Glutamatergic neuron (in vitro differentiated cells): ENCODE data around the gene CNIH2. TPM values are rescaled to one million over a fixed set of nuclear protein-coding genes. Genes with fewer than 3 reads are reported as not detected.
"Not testable (repeated sequence)": the region's sequence is repeated elsewhere in the genome, so short reads cannot be mapped to it uniquely, and the experiment has no call there.

Experiments used
- DNase-seq: peaks from one replicate; pipeline ENCODE4 v3.0.0; 2022
- H3K27ac Mint-ChIP-seq: one replicate; pipeline ENCODE4 v1.8.0; 2020; ENCODE audit warnings: mild to moderate bottlenecking, mixed read lengths, inconsistent platforms; ENCODE audit not compliant: unreplicated experiment
- H3K27me3 Mint-ChIP-seq: one replicate; pipeline ENCODE4 v1.8.0; 2020; ENCODE audit warnings: mild to moderate bottlenecking, moderate library complexity, mixed read lengths, inconsistent platforms; ENCODE audit not compliant: unreplicated experiment
- H3K36me3 Mint-ChIP-seq: one replicate; pipeline ENCODE4 v1.8.0; 2020; ENCODE audit warnings: mild to moderate bottlenecking, mixed read lengths, inconsistent platforms; ENCODE audit not compliant: unreplicated experiment
- H3K4me1 Mint-ChIP-seq: one replicate; pipeline ENCODE4 v1.8.0; 2020; ENCODE audit warnings: mild to moderate bottlenecking, low read depth, mixed read lengths, inconsistent platforms; ENCODE audit not compliant: unreplicated experiment
- H3K4me3 Mint-ChIP-seq: one replicate; pipeline ENCODE4 v1.8.0; 2020; ENCODE audit warnings: mild to moderate bottlenecking, mixed read lengths, inconsistent platforms; ENCODE audit not compliant: unreplicated experiment
- H3K9me3 Mint-ChIP-seq: one replicate; pipeline ENCODE4 v1.8.0; 2020; ENCODE audit warnings: mild to moderate bottlenecking, moderate library complexity, mixed read lengths, inconsistent platforms; ENCODE audit not compliant: unreplicated experiment
- total RNA-seq: library from RNA; stranded (reverse); fragmentation: NEBNext Ultra II Directional; extraction: Animal tissue kit (Norgen Biotek cat#: 25700); gene quantifications from one replicate; pipeline ENCODE4 v1.2.1, GENCODE V29; 2021; ENCODE audit not compliant: unreplicated experiment
- TF ChIP-seq, protein P1 (sequence below): fragments of 200-600 bp; sonication (generic); IDR thresholded peaks from one replicate; pipeline ENCODE4 v1.5.0; 2021; ENCODE audit not compliant: partially characterized antibody, unreplicated experiment

CNIH2 gene
- total RNA-seq, 1 donor from 2014 or later = 61.3 TPM

DNA sequence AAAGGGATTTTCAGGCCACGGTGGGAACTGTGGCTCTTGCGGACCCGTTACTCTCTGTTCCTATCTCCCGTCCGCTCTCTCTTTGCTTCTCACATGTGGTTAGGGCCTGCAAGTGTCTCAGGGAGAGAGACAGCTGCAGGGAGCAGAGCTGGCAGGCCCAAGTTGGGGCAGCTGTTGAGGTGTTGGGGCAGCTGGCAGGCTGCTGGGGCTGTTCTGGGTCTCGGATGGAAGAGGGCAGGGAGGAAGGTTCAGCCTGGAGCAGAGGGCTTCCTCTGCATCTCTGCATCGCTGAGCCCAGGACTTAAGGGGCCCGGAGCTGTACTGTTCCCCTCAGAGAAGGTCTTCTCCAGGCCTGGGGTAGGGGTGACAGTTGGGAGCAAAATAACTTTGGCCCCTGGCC, 2.6 kb upstream of the CNIH2 start:
- no peak overlapping the region for H3K27ac Mint-ChIP-seq

DNA sequence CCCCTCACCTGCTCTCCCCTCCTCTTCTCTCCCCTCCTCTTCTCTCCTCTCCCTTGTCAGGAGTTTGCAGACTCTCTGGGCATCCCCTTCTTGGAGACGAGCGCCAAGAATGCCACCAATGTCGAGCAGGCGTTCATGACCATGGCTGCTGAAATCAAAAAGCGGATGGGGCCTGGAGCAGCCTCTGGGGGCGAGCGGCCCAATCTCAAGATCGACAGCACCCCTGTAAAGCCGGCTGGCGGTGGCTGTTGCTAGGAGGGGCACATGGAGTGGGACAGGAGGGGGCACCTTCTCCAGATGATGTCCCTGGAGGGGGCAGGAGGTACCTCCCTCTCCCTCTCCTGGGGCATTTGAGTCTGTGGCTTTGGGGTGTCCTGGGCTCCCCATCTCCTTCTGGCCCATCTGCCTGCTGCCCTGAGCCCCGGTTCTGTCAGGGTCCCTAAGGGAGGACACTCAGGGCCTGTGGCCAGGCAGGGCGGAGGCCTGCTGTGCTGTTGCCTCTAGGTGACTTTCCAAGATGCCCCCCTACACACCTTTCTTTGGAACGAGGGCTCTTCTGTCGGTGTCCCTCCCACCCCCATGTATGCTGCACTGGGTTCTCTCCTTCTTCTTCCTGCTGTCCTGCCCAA, 1.9 kb upstream of the CNIH2 start:
- DNase-seq = no peak
- TF ChIP-seq, protein P1, sequence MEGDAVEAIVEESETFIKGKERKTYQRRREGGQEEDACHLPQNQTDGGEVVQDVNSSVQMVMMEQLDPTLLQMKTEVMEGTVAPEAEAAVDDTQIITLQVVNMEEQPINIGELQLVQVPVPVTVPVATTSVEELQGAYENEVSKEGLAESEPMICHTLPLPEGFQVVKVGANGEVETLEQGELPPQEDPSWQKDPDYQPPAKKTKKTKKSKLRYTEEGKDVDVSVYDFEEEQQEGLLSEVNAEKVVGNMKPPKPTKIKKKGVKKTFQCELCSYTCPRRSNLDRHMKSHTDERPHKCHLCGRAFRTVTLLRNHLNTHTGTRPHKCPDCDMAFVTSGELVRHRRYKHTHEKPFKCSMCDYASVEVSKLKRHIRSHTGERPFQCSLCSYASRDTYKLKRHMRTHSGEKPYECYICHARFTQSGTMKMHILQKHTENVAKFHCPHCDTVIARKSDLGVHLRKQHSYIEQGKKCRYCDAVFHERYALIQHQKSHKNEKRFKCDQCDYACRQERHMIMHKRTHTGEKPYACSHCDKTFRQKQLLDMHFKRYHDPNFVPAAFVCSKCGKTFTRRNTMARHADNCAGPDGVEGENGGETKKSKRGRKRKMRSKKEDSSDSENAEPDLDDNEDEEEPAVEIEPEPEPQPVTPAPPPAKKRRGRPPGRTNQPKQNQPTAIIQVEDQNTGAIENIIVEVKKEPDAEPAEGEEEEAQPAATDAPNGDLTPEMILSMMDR = no peak
- Mint-ChIP-seq H3K36me3 (peaks cover 4% of the 10 kb centered on the region), H3K27me3 (peaks cover 16% of the 10 kb centered on the region), H3K27ac (no peak overlapping the region), H3K9me3 (peaks cover 5% of the 10 kb centered on the region), H3K4me1 (peaks cover 6% of the 10 kb centered on the region), H3K4me3 (no peak overlapping the region)

More for the DNA sequence above, 2.6 kb upstream of the CNIH2 start:
- H3K9me3 Mint-ChIP-seq = peaks cover 3% of the 10 kb centered on the region
- TF ChIP-seq, protein P1 = no peak
- peaks cover 3% of the 10 kb centered on the region for H3K4me1 Mint-ChIP-seq
- no peak overlapping the region for H3K4me3 Mint-ChIP-seq
- DNase-seq = no peak
- peaks cover 15% of the 10 kb centered on the region for H3K27me3 Mint-ChIP-seq
- H3K36me3 Mint-ChIP-seq = peaks cover 4% of the 10 kb centered on the region

DNA sequence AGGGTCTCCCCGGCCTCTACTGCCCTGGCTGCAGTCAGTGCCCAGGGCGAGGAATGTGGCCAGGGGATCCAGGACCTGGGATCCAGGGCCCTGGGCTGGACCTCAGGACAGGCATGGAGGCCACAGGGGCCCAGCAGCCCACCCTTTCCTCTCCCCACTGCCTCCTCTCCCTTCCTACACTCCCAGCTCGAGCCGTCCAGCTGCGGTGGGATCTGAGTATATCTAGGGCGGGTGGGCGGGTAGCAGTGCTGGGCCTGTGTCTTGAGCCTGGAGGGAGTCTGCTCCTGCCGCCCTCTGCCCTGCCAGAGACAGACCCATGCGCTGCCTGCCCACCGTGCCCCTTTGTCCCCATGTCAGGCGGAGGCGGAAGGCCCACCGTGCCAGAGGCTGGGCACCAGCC, 1.4 kb upstream of the CNIH2 start:
- H3K4me3 Mint-ChIP-seq, H3K36me3 Mint-ChIP-seq, DNase-seq, H3K27ac Mint-ChIP-seq: not testable (repeated sequence)
- Mint-ChIP-seq H3K9me3 (peaks cover 10% of the 10 kb centered on the region), H3K27me3 (peaks cover 18% of the 10 kb centered on the region), H3K4me1 (peaks cover 11% of the 10 kb centered on the region)

DNA sequence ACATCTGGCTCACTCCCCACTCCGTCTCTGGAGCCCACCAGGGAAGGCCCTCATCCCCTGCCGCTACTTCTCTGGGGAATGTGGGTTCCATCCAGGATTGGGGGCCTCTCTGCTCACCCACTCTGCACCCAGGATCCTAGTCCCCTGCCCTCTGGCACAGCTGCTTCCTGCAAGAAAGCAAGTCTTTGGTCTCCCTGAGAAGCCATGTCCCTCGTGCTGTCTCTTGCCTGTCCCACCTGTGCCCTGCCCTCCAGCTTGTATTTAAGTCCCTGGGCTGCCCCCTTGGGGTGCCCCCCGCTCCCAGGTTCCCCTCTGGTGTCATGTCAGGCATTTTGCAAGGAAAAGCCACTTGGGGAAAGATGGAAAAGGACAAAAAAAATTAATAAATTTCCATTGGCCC, 911 bp upstream of the CNIH2 start:
- not testable (repeated sequence) for H3K27ac Mint-ChIP-seq, H3K36me3 Mint-ChIP-seq, DNase-seq
- H3K4me1 Mint-ChIP-seq = peaks cover 16% of the 10 kb centered on the region
- H3K27me3 Mint-ChIP-seq = peaks cover 17% of the 10 kb centered on the region
- H3K4me3 Mint-ChIP-seq = peak overlapping the region; percentile 25
- H3K9me3 Mint-ChIP-seq = peaks cover 10% of the 10 kb centered on the region

DNA sequence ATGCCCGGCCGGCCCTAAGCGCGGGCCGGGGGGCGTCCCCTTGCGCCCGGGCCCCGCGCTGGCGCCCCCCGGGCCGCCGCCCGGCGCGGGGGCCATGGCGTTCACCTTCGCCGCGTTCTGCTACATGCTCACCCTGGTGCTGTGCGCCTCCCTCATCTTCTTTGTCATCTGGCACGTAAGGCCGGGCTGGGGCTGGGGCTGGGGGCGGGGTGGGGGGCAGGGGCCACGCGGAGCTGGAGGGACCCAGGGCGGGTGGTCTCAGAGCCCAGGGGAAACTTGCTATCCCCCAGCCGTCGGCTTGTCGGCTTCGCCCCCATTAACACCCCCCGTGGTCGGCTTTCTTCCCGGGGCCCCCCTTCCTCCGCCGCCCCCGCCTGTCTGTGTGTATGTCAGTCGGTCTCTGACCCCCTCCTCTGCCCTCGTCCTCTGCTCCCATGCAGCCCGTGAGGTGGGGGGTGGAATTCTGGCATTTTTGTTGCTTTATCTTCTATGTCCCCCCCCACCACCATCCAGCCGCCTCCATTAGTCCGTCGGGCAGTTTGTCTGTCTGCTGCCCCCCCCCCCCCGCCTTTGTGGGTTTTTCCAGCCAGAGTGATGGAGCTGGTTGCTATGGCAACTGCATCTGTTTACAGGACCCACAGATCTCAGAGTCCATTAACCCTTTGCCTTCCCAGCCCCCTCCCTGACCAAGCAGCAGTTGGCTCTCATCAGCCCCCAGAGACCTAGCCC, 552 bp downstream of the CNIH2 start:
- H3K27me3 Mint-ChIP-seq = peaks cover 17% of the 10 kb centered on the region
- H3K4me3 Mint-ChIP-seq = peak overlapping the region; percentile 89
- H3K9me3 Mint-ChIP-seq = peaks cover 8% of the 10 kb centered on the region
- TF ChIP-seq, protein P1 = no peak
- DNase-seq = no peak
- peaks cover 23% of the 10 kb centered on the region for H3K4me1 Mint-ChIP-seq
- peak overlapping the region; percentile 82 for H3K27ac Mint-ChIP-seq
- peaks cover 1% of the 10 kb centered on the region for H3K36me3 Mint-ChIP-seq
